Measurements from ENCODE around the gene SEMA6C. TPM values are rescaled to one million over a fixed set of nuclear protein-coding genes. Genes with fewer than 3 reads are reported as not detected.

SEMA6C gene
- total and polyA plus RNA-seq, 11 donors: 16.4 to 97.1 (median 50.8) TPM

DNA sequence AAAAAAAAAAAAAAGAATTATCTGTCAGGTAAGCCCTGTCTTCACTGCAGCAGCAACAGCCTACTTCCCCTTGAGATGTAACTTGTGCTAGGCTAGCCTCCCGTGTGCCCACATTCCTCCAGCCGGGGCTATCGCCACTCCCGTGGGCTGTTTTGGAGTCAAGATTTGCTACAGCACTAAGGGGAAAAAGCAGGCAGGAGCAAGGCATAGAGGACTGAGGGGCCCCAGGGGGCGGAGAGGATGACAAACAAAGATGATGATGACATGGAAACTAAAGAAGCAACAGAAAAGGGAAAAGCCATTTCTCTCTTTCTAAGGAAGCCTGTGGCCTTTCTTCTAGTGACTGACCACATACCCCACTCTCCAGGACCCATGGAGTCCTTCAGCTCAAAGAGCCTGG, 11.9 kb upstream of the SEMA6C start:
- ATAC-seq (no peak), DNase-seq (no peak)
- Histone ChIP-seq H3K27ac (peak overlapping the region in 3 of 12 donors; percentile 17 to 94 (median 34)), H3K9me3 (no peaks in the 10 kb centered on the region), H3K4me3 (peak overlapping the region in 2 of 12 donors; percentile 49 to 71), H3K36me3 (peaks cover 0 to 64% (median 47%) of the 10 kb centered on the region in 9 donors), H3K4me1 (peaks cover 0 to 47% (median 6%) of the 10 kb centered on the region in 12 donors), H3K27me3 (no peaks in the 10 kb centered on the region)
- intact Hi-C loops (cut with DNase I): loop anchor here in 7 of 10 donors (5.0 to 10.0 kb wide), 6 partner anchors 36 to 934 kb away; no protein-coding TSS in a partner anchor
- TF ChIP-seq, protein P1, sequence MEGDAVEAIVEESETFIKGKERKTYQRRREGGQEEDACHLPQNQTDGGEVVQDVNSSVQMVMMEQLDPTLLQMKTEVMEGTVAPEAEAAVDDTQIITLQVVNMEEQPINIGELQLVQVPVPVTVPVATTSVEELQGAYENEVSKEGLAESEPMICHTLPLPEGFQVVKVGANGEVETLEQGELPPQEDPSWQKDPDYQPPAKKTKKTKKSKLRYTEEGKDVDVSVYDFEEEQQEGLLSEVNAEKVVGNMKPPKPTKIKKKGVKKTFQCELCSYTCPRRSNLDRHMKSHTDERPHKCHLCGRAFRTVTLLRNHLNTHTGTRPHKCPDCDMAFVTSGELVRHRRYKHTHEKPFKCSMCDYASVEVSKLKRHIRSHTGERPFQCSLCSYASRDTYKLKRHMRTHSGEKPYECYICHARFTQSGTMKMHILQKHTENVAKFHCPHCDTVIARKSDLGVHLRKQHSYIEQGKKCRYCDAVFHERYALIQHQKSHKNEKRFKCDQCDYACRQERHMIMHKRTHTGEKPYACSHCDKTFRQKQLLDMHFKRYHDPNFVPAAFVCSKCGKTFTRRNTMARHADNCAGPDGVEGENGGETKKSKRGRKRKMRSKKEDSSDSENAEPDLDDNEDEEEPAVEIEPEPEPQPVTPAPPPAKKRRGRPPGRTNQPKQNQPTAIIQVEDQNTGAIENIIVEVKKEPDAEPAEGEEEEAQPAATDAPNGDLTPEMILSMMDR (IDR thresholded peaks at IDR 0.05): no peak
- TF ChIP-seq POLR2A (IDR thresholded peaks at IDR 0.05): no peak
- 78 to 85% (median 82%) methylated on average over 5 of the region's 5 CpGs for WGBS, 4 donors

DNA sequence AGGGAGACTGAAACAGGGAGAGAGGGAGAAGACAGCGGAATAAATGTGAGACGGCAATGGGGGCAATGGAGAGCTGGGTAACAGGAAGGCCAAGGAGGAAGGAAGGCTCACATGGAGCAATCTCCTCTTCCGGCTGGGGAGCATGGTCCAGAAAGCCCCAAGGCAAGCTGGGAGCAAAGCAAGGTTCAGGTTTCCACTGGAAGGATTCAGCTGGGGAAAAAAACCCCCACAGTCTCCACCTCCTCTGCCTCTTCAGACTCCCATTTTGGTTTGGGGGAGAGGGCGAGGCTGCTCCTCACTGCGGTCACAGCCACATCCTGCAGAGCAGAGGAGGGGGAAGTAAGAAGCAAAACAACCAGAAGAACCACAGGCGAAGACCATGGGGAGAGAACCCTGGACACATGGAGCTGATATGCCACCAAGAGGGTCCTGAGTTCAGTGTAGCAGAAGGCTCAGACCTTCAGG, 10.7 kb upstream of the SEMA6C start:
- no peaks in the 10 kb centered on the region for H3K27me3 ChIP-seq
- WGBS, 4 donors: 76 to 87% (median 82%) methylated on average over 6 of the region's 6 CpGs
- peaks cover 0 to 43% (median 6%) of the 10 kb centered on the region in 12 donors for H3K4me1 ChIP-seq
- H3K27ac ChIP-seq: peak overlapping the region in 4 of 12 donors; percentile 34 to 94 (median 48)
- no peaks in the 10 kb centered on the region for H3K9me3 ChIP-seq
- DNase-seq: no peak
- peak overlapping the region in 9 of 12 donors; percentile 0 to 71 (median 39) for H3K4me3 ChIP-seq
- intact Hi-C loops (cut with DNase I): loop anchor here in 8 of 10 donors (2.0 to 10.0 kb wide), 8 partner anchors 35 to 932 kb away; no protein-coding TSS in a partner anchor
- TF ChIP-seq, protein P1 (IDR thresholded peaks at IDR 0.05): no peak
- TF ChIP-seq POLR2A (IDR thresholded peaks at IDR 0.05): no peak
- ATAC-seq: peak in 3 of 4 donors; percentile 26 to 48 (median 36)
- H3K36me3 ChIP-seq: peaks cover 0 to 57% (median 47%) of the 10 kb centered on the region in 9 donors

DNA sequence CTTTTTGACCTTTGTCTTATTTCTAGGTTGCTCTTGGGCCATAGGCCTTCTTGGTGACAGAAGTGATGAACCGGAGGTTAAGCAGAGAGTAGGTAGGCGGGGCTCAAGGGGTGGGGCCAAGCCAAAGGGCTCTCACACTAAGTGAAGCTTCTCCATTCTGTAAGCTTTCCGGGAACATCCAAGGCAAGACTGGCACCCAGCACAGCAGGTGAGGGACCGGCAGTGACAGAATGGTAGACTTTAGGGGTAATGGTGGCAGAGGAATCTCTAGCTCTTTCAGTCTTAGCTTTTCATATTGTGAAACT, 10.0 kb upstream of the SEMA6C start, which contains the start of gene TNFAIP8L2:
TNFAIP8L2 (plus strand) TSS at position 135 of the 305 bp plus-strand sequence. CDS start 2,049 bp downstream, outside the sequence.
- 70 to 77% (median 72%) methylated on average over 4 of the region's 4 CpGs for whole genome bisulfite sequencing, 4 donors
- ATAC-seq: peak; percentile 45 to 76 (median 60)

DNA sequence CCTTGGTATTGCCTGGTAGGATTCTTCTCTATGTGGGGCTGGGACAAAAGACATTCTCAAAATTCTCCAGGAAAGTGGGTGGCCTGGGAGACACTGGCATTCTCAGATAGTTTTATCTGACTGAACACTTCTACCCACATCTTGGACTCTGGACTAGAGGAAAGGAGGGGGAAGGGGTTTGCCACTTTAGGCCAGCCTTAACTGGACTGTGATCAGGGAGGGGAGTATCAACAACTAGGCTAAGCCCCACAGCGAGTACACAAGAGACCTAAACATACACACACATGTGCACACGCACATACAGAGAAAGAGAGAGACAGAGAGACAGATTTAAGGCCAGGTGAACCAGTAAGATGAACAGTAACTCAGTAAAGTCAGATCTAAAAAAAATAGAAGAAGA, 1.2 kb upstream of the SEMA6C start:
- intact Hi-C loops (cut with DNase I): loop anchor here in 2 of 10 donors (2.0 to 10.0 kb wide), 3 partner anchors 17 to 140 kb away; partner anchors contain the start of genes LYSMD1 (in 1 of the 2), MINDY1 (in 1 of the 2) and PRUNE1 (in 1 of the 2)

More for the DNA sequence above, 10.0 kb upstream of the SEMA6C start, which contains the start of gene TNFAIP8L2:
- peak within 1 kb of the TSS in 5 of 12 donors; percentile 26 to 94 (median 39) for H3K27ac ChIP-seq
- TF ChIP-seq POLR2A (IDR thresholded peaks at IDR 0.05): no peak
- TF ChIP-seq, protein P1 (IDR thresholded peaks at IDR 0.05): no peak
- intact Hi-C loops (cut with DNase I): loop anchor here in 9 of 10 donors (1.0 to 10.0 kb wide), 9 partner anchors 34 to 932 kb away; no protein-coding TSS in a partner anchor
- peak within 1 kb of the TSS in 9 of 12 donors; percentile 0 to 71 (median 39) for H3K4me3 ChIP-seq
- H3K4me1 ChIP-seq: peaks cover 0 to 40% (median 6%) of the 10 kb centered on the region in 12 donors
- H3K27me3 ChIP-seq: no peaks in the 10 kb centered on the region
- DNase-seq: peak in 4 of 5 donors; percentile 52 to 61 (median 58)
- no peaks in the 10 kb centered on the region for H3K9me3 ChIP-seq
- H3K36me3 ChIP-seq: peaks cover 0 to 51% (median 41%) of the 10 kb centered on the region in 9 donors

More for the DNA sequence above, 1.2 kb upstream of the SEMA6C start:
- ATAC-seq (no peak), DNase-seq (no peak)
- TF ChIP-seq, protein P1 (IDR thresholded peaks at IDR 0.05): no peak
- TF ChIP-seq POLR2A (IDR thresholded peaks at IDR 0.05): no peak
- Histone ChIP-seq H3K4me1 (peaks cover 11 to 42% (median 33%) of the 10 kb centered on the region in 12 donors), H3K9me3 (no peaks in the 10 kb centered on the region), H3K27me3 (peaks cover 0 to 5% (median 0%) of the 10 kb centered on the region in 9 donors), H3K36me3 (peaks cover 0 to under 1% (median 0%) of the 10 kb centered on the region in 9 donors), H3K27ac (peak overlapping the region in 9 of 12 donors; percentile 81 to 92 (median 89)), H3K4me3 (peak overlapping the region in 2 of 12 donors; percentile 83 to 97)
- 90 to 98% (median 93%) methylated on average over 2 of the region's 2 CpGs for WGBS, 4 donors
